GM21576 (cell line): ENCODE measurements around the gene GPD2.
A peak's percentile ranks its signal among the peaks of the same experiment; 100 is the strongest.

Experiments
- ATAC-seq: cut with Tn5 transposase; IDR thresholded peaks from one replicate; pipeline ENCODE4 v1.9.1; 2021; ENCODE audit warnings: mild to moderate bottlenecking, moderate library complexity; ENCODE audit not compliant: unreplicated experiment

GPD2 gene

DNA sequence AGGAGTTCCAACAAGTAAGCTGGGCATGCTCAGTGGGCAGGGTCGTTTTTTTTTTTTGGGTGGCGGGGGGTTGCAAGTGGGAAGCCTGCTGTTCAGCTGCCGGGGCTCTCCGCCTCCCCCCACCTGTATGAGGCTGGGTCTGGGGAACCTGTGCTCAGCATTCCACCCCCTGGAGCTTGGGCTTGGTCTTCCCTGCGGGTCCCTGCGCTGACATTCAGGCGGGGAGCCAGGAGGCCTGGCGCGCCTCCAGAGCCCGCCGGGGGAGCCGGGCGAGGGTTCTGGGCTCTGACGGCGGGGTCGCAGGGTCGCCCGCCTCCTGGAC lies 822 bp upstream of the GPD2 start:
- ATAC-seq: no peak

DNA sequence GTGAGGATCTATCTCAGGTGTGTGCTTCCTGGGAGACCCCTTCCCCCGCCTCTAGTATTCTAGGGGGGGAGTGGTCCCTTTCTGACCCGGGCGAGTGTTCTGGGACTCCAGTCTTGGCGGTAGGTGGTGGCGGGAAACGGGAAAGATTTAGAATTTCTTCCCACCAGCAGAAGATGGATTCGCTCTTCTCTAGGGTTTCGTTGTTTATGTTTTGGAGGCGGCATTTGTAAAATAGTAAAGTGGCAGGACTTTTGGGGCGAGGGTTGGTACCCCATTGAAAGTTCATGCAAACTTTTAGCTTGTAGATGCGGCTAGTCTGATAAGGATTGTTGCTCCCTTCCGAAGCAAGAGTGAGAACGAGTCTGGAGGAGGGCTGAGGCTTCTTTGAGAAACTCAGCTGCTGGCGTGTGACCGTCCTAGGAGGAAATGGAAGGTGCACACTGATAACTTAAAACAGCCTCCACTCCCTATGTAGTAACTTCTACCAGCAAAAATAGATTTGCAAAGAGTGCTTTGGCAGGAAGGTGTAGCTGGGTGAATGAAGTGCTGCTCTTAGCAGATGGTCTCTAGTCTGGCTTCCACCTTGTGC lies 412 bp downstream of the GPD2 start:
- ATAC-seq: peak; percentile 54

GRCh38 chr2:156437272-156437930 lies 1.2 kb downstream of the GPD2 start:
- peak; percentile 17 for ATAC-seq

DNA sequence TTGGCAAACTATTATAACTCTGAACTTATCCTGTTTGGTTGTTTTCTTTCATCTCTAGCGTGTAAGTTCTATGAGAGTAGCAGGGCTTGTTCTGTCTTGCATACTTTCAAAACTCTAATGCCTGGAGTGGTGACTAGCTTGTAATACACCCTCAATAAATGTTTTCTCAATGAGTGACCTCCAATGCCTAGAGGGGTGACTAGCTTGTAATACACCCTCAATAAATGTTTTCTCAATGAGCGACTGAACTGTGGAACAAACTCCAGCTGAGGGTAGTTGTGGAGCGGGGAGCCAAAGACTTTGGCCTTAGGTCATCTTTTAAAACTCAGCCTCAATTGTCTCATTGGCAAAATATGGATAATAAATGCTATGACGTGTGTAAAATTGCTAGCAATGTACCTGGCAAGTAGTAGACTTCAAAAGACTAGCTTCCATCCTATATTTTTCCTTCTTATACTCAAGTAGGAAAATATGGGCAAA lies 1.8 kb downstream of the GPD2 start:
- ATAC-seq: no peak

GRCh38 chr2:156443089-156443488 lies 6.9 kb downstream of the GPD2 start:
- no peak for ATAC-seq

- ATAC-seq: no peak
Observed at GRCh38 chr2:156445296-156446220, 9.4 kb downstream of the GPD2 start.

DNA sequence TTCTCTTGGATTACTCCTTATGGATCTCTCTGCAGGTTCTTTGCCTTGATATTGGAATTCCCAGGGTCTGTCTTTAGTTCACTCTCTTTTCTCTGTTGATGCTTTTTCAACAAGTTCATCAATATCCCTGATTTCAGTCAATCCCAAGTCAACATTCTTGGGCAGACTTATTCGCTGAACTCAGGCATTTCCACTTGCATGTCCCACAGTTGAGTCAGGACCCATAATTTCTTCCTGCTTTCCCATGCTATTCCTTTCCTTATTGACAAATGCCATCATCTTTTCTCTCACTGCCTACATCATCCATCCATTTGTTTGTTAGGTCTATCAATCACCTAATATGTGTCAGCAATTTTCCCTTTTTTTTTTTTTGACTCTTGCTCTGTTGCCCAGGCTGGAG lies 11.6 kb downstream of the GPD2 start:
- ATAC-seq: no peak

- no peak for ATAC-seq
Observed at GRCh38 chr2:156448766-156449165, 12.6 kb downstream of the GPD2 start.

GRCh38 chr2:156452971-156453370 lies 16.8 kb downstream of the GPD2 start:
- no peak for ATAC-seq

DNA sequence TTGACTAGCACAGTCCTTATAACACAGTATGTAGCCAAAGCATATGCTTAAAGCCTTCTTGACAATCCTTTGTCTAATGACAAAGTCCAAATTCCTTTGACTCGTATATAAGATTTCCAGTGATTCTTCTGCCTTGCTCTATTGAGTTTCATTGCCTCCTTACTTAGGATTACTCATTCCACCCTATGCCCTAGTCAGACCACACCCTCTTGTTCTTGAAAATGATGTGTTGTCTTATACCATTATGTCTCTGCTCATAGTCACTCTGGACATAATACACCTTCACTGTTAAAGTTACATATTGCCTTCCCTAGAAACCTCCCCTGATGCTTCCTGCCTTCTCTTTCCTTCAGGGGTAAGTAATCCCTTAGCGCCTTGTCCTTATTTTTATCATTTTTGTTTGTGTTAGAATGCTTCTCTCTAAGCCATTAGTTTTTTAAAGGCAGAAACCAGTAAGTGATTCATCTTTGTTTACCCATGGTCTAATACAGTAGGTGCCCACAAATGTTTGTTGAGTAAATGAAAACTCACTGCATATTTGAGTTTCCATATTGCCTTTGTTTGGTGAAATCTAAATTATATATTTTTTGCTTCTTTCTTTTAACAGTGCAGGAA lies 19.3 kb downstream of the GPD2 start:
- ATAC-seq: peak; percentile 39

DNA sequence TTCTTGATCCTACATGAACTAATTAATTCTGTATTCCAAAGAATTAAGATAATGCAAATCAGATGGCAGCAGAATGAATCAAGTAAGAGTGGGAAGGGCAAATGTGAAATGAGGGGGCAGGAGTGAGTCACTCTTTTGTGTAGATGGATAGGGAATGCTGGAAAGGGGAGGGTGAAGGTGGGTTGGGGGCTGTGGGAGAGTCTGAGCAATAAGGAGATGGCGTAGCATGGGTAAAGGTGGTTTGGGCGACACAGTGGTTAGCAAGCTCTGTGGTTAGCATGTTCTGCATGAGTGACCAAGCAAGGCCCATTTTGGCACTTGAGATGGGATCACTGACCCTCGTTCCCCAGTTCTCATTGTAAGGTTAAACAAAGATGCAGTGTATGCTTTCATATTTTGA lies 20.4 kb downstream of the GPD2 start:
- peak; percentile 78 for ATAC-seq

GRCh38 chr2:156457523-156458517 lies 21.6 kb downstream of the GPD2 start:
- ATAC-seq: no peak

GRCh38 chr2:156459720-156460119 lies 23.5 kb downstream of the GPD2 start:
- no peak for ATAC-seq

GRCh38 chr2:156464106-156464505 lies 27.9 kb downstream of the GPD2 start:
- ATAC-seq: no peak

GRCh38 chr2:156465573-156465972 lies 29.4 kb downstream of the GPD2 start:
- ATAC-seq: no peak

DNA sequence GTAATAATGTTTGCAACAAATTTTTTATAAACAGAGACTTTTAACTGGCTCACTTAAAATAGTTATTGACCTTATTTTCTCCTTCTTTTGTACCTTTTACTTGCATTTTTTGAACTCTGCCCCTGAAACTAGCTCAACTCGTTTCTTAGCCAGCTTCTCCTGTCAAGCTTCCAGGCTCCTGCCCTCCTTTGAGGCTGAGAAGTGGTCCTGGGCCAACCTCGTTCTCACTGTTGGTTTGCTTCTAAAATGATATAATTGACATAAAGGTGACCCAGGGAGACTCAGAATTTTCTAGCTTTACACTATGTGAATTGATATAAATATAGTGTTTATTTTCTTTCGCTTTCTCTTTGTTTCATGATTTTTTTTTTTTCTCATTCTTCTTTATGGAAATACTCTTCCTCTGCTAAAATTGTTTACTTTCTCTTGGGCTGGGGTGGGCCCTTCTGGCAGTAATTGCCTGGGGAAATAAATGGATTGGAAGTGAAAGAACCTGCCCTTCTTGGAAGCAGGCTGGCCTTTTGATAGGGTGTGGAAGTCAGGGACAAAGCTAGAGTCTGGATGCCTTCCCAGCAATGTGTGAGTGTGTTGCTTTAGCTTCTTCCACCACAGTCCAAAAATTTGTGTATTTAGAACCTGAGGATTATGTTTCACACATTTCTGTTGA lies 30.7 kb downstream of the GPD2 start:
- ATAC-seq: no peak

DNA sequence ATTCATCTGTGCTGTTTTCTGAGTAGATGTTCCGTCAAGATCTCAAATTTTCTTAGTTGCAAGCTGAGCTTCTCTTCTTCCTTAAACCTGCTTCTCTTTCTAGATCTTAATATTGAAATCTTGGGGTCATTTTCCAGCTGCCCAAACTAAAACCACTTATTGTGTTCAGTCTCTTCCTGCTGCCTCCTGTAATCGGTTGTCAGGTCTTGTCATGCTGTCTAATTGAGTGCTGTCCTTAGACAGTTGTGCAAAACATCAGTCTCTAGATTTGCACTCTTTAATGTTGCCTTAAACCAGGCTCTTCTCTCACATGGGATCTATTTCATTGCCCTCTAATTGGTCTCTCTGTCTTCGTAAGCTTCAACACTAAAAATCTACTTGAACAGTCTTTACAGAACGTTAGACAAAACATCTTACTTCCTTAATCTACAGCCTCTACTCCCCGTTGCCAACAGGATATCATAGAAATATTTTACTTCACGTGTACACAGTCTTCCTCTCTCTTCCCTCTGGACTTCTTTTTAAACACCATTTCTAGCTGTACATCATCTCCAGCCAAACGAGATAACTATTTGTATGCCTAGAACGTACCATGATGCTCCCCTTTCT lies 34.9 kb downstream of the GPD2 start:
- no peak for ATAC-seq

DNA sequence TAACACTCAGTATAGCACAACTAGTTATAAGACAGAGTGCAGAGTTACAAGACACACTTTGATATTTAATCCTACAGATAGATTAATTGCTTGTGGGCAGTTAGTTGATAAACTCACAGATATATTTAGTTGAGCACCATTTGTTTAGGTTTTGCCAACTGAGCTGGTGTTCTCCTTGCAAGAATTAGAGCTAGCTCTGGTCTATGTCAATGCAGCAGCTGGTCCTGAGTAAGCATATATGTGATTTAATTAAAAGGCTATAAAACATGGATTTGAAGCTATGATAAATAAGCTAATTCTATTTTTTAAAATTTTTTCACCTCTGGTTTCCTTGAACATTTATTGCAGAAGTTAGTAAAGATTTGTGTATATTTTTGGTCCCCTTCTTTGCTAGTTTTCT lies 35.6 kb downstream of the GPD2 start:
- no peak for ATAC-seq

DNA sequence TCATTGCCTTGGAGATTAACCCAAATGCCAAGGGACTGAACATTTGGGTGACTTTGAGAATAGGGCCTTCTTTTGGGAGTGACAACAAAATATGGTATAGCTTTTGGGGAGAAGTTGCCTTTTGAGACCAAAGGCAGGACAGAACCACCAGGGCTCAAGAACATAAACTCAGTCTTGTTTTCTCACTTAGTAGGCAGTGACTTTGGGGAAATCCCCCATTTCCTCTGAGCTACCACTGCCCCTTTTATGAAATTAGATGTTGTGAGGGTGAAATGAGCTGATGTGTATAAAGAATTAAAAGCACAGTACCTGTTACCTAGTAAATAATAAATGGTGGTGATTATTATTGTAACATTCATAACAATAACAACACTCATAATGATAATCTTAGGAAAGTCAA lies 36.5 kb downstream of the GPD2 start:
- ATAC-seq: no peak
